Measurements from ENCODE around the gene AFP. TPM values are rescaled to one million over a fixed set of nuclear protein-coding genes. Genes with fewer than 3 reads are reported as not detected.

Gene AFP
- polyA plus RNA-seq, 2 of the 4 experiments (the other 2 are of a cell fraction) = 1.8 to 4.5 TPM

DNA sequence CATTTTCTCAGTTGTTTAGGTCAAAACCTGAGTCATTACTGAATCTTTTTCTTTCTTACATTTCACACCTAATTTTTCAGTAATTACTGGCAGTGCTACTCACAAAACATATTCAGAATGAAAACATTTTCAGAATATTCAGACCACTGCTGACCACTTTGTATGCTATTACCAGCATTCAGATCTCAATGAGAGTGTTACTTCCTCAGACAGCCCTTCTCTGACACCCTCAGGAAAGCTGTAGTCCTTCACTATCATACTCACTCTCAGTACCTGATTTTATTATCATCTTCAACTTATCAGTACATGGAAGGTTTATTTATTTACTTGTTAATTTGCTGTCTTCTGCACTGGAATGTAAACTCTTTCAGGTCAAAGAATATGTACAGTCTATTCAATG, 44.2 kb upstream of the AFP start:
- no peak for TF ChIP-seq ESRRA (IDR thresholded peaks at IDR 0.05; ENCODE audit: borderline replicate concordance, low read length)
- TF ChIP-seq JUN (IDR thresholded peaks at IDR 0.05) = no peak
- TF ChIP-seq, protein P1, sequence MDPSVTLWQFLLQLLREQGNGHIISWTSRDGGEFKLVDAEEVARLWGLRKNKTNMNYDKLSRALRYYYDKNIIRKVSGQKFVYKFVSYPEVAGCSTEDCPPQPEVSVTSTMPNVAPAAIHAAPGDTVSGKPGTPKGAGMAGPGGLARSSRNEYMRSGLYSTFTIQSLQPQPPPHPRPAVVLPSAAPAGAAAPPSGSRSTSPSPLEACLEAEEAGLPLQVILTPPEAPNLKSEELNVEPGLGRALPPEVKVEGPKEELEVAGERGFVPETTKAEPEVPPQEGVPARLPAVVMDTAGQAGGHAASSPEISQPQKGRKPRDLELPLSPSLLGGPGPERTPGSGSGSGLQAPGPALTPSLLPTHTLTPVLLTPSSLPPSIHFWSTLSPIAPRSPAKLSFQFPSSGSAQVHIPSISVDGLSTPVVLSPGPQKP (IDR thresholded peaks at IDR 0.05; ENCODE audit: low read depth, low read length) = no peak
- no peak for TF ChIP-seq ZFP36 (IDR thresholded peaks at IDR 0.05; ENCODE audit: borderline replicate concordance, partially characterized antibody)
- TF ChIP-seq BHLHE40 (IDR thresholded peaks at IDR 0.05; ENCODE audit: low read depth, low read length) = no peak
- TF ChIP-seq, protein P2, sequence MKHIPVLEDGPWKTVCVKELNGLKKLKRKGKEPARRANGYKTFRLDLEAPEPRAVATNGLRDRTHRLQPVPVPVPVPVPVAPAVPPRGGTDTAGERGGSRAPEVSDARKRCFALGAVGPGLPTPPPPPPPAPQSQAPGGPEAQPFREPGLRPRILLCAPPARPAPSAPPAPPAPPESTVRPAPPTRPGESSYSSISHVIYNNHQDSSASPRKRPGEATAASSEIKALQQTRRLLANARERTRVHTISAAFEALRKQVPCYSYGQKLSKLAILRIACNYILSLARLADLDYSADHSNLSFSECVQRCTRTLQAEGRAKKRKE (CRISPR knock-in tag; IDR thresholded peaks at IDR 0.05; ENCODE audit: low read depth) = no peak
- TF ChIP-seq, protein P3, sequence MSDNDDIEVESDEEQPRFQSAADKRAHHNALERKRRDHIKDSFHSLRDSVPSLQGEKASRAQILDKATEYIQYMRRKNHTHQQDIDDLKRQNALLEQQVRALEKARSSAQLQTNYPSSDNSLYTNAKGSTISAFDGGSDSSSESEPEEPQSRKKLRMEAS (IDR thresholded peaks at IDR 0.05) = no peak
- no peak for TF ChIP-seq POLR2AphosphoS2 (conservative IDR thresholded peaks at IDR 0.05; ENCODE audit: low read length)
- no peak for TF ChIP-seq SREBF2 (IDR thresholded peaks at IDR 0.05)
- no peak for TF ChIP-seq RNF2 (IDR thresholded peaks at IDR 0.05; ENCODE audit: borderline replicate concordance, low read depth)
- TF ChIP-seq CHD4 (IDR thresholded peaks at IDR 0.05; ENCODE audit: borderline replicate concordance) = no peak
- no peak for TF ChIP-seq HOXB5 (CRISPR knock-in tag; IDR thresholded peaks at IDR 0.05)
- no peak for TF ChIP-seq CEBPB (IDR thresholded peaks at IDR 0.05)
- no peak for TF ChIP-seq RAD21 (conservative IDR thresholded peaks at IDR 0.05 in 1 of 2, IDR thresholded peaks at IDR 0.05 in 1 of 2)
- FAIRE-seq (no peak), DNase-seq (ENCODE audit: low read depth in 1 of 2, low spot score in 1 of 2) (no peak), ATAC-seq (no peak)
- H3K9me3 ChIP-seq = no peaks in the 10 kb centered on the region
- no peak overlapping the region for H3K27ac ChIP-seq
- no peak overlapping the region for H3K4me3 ChIP-seq
- no peak overlapping the region for H3K4me2 ChIP-seq
- ChIA-PET CTCF (no interaction called here), POLR2A (no interaction called here)
- H3K4me1 ChIP-seq = no peaks in the 10 kb centered on the region

DNA sequence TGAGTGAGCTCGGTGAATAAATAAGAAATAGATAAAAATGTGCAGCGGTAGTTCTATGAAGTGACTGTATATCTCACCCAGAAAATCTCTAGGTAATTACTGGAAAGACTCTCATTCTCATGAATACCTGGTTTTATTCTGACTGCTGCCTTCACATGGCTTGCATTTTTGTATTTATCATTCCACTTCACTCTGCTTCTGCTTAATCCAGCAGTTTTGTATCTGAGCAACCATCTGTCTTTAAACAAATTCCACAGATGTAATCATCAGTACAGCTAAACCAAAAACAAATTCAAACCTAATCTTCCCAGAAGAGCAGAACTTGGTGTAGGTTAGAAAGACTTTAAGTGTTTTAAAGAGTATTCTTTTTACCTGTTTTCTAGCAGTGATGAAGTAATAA, 43.1 kb upstream of the AFP start:
- Histone ChIP-seq H3K9me3 (no peaks in the 10 kb centered on the region), H3K4me1 (no peaks in the 10 kb centered on the region), H3K4me2 (no peak overlapping the region), H3K4me3 (no peak overlapping the region), H3K27ac (no peak overlapping the region)
- FAIRE-seq (no peak), ATAC-seq (no peak), DNase-seq (ENCODE audit: low read depth in 1 of 2, low spot score in 1 of 2) (no peak)
- 72% methylated on average over 2 of the region's 2 CpGs for WGBS (ENCODE audit: missing lambda C conversion rate)
- ChIA-PET CTCF (no interaction called here), POLR2A (no interaction called here)
- TF ChIP-seq PHF8 (IDR thresholded peaks at IDR 0.05; ENCODE audit: borderline replicate concordance, low read depth) (no peak), RARB (CRISPR knock-in tag; IDR thresholded peaks at IDR 0.05) (no peak), MAZ (IDR thresholded peaks at IDR 0.05; ENCODE audit: borderline replicate concordance, low read depth, low read length) (no peak), RFX5 (IDR thresholded peaks at IDR 0.05) (no peak), JUN (IDR thresholded peaks at IDR 0.05) (no peak), ZSCAN20 (CRISPR knock-in tag; IDR thresholded peaks at IDR 0.05) (no peak), GATA3 (IDR thresholded peaks at IDR 0.05; ENCODE audit: borderline replicate concordance) (no peak), HEYL (CRISPR knock-in tag; IDR thresholded peaks at IDR 0.05) (no peak), FOXS1 (CRISPR knock-in tag; IDR thresholded peaks at IDR 0.05) (no peak), ZNF302 (CRISPR knock-in tag; IDR thresholded peaks at IDR 0.05) (no peak), TP53 (CRISPR knock-in tag; IDR thresholded peaks at IDR 0.05) (no peak)
- TF ChIP-seq, protein P1 (IDR thresholded peaks at IDR 0.05; ENCODE audit: low read depth, low read length) = no peak
- TF ChIP-seq, protein P4, sequence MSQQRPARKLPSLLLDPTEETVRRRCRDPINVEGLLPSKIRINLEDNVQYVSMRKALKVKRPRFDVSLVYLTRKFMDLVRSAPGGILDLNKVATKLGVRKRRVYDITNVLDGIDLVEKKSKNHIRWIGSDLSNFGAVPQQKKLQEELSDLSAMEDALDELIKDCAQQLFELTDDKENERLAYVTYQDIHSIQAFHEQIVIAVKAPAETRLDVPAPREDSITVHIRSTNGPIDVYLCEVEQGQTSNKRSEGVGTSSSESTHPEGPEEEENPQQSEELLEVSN (IDR thresholded peaks at IDR 0.05; ENCODE audit: borderline replicate concordance, low read depth) = no peak
- TF ChIP-seq, protein P5, sequence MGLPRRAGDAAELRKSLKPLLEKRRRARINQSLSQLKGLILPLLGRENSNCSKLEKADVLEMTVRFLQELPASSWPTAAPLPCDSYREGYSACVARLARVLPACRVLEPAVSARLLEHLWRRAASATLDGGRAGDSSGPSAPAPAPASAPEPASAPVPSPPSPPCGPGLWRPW (IDR thresholded peaks at IDR 0.05) = no peak
